Naive thymus-derived CD4-positive, alpha-beta T cell (primary cell): ENCODE results near the gene SORCS2. TPM values are rescaled to one million over a fixed set of nuclear protein-coding genes. Genes with fewer than 3 reads are reported as not detected.

ENCODE experiments used
- ATAC-seq: fragments of 150-1000 bp; cut with Tn5 transposase; 2 replicates; pipeline ENCODE4 v1.10.0; 2021; ENCODE audit warnings: mild to moderate bottlenecking, moderate library complexity
- CTCF ChIA-PET: fragments of 350-600 bp; sonication (Branson Sonifier 250); formaldehyde crosslinking; loops from one replicate; lab custom pipeline; 2021; ENCODE audit warnings: antibody characterized with exemption; lab: Charles Lee
- POLR2A ChIA-PET: fragments of 350-600 bp; sonication (Branson Sonifier 250); formaldehyde crosslinking; loops from one replicate; lab custom pipeline; 2021; ENCODE audit warnings: antibody characterized with exemption, inconsistent platforms; lab: Charles Lee
- DNase-seq, 9 donors: peaks; one replicate each; pipeline versions ENCODE4 v3.0.0 to v3.0.0-alpha.2; 2020 to 2022; ENCODE audit warnings: mixed read lengths in 1 of 9
- H3K27ac ChIP-seq: one replicate; pipeline ENCODE4 v1.7.0; 2013; ENCODE audit warnings: mild to moderate bottlenecking, low read depth, low read length, moderate library complexity
- H3K27me3 ChIP-seq, 2 donors: one replicate each; pipeline ENCODE4 v1.7.0; 2013; ENCODE audit warnings: low read length in 2 of 2, mild to moderate bottlenecking in 2 of 2, moderate library complexity in 2 of 2; ENCODE audit not compliant: control insufficient read depth in 2 of 2, insufficient read depth in 2 of 2
- H3K36me3 ChIP-seq, 3 experiments: 1 replicate in 2 of 3; 2 replicates in 1 of 3; pipeline ENCODE4 v1.7.0; 2013; ENCODE audit warnings: low read length in 3 of 3, mild to moderate bottlenecking in 3 of 3, moderate library complexity in 1 of 3; ENCODE audit not compliant: insufficient read depth in 3 of 3, control insufficient read depth in 2 of 3
- H3K4me1 ChIP-seq, 2 donors: one replicate each; pipeline ENCODE4 v1.7.0; 2013; ENCODE audit warnings: low read length in 2 of 2, mild to moderate bottlenecking in 2 of 2, moderate library complexity in 1 of 2; ENCODE audit not compliant: control insufficient read depth in 2 of 2, insufficient read depth in 2 of 2
- H3K4me3 ChIP-seq: 2 replicates; pipeline ENCODE4 v1.7.0; 2013; ENCODE audit warnings: mild to moderate bottlenecking, low read length
- H3K9me3 ChIP-seq, 3 experiments: 1 replicate in 2 of 3; 2 replicates in 1 of 3; pipeline ENCODE4 v1.7.0; 2013; ENCODE audit warnings: low read length in 3 of 3; ENCODE audit not compliant: control insufficient read depth in 2 of 3
- H3K27ac Mint-ChIP-seq, 9 donors: one replicate each; pipeline ENCODE4 v1.8.0; 2020 to 2022; ENCODE audit warnings: mixed read lengths in 9 of 9, mild to moderate bottlenecking in 8 of 9, moderate library complexity in 5 of 9, inconsistent platforms in 2 of 9
- H3K27me3 Mint-ChIP-seq, 5 donors: one replicate each; pipeline ENCODE4 v1.8.0; 2021 to 2022; ENCODE audit warnings: mixed read lengths in 5 of 5, mild to moderate bottlenecking in 1 of 5
- H3K36me3 Mint-ChIP-seq, 5 donors: one replicate each; pipeline ENCODE4 v1.8.0; 2020 to 2022; ENCODE audit warnings: mixed read lengths in 5 of 5, mild to moderate bottlenecking in 3 of 5, inconsistent platforms in 1 of 5
- H3K4me1 Mint-ChIP-seq, 7 donors: one replicate each; pipeline ENCODE4 v1.8.0; 2020 to 2022; ENCODE audit warnings: mixed read lengths in 7 of 7, mild to moderate bottlenecking in 3 of 7, inconsistent platforms in 1 of 7
- H3K4me3 Mint-ChIP-seq, 10 donors: one replicate each; pipeline ENCODE4 v1.8.0; 2020 to 2022; ENCODE audit warnings: mild to moderate bottlenecking in 10 of 10, mixed read lengths in 10 of 10, moderate library complexity in 6 of 10, inconsistent platforms in 2 of 10
- H3K9me3 Mint-ChIP-seq, 11 donors: one replicate each; pipeline ENCODE4 v1.8.0; 2020 to 2022; ENCODE audit warnings: mixed read lengths in 11 of 11, mild to moderate bottlenecking in 4 of 11, inconsistent platforms in 1 of 11, moderate library complexity in 1 of 11
- intact Hi-C, 2 donors: fragments of 100-400 bp; cut with micrococcal nuclease; formaldehyde crosslinking; loops; one replicate each; pipeline ENCODE4 v1.15.1; 2023
- polyA plus RNA-seq, 2 donors: library from polyadenylated mRNA; unstranded; fragments of 300-500 nt; fragmentation: Illumina TruSeq; gene quantifications; one replicate each; pipeline ENCODE4 v1.2.3, GENCODE V29; 2021
- total RNA-seq, 6 experiments: library from RNA in 5 of 6; stranded (reverse) in 5 of 6; gene quantifications; 1 replicate in 5 of 6; 2 replicates in 1 of 6; pipeline ENCODE4 v1.2.3 and lab custom pipeline; 2021 to 2026

The SORCS2 gene
- total and polyA plus RNA-seq, 7 experiments from 2014 or later, result 0.10 TPM; not detected in 6

- intact Hi-C loops, result no loop called here
- ATAC-seq, result no peak
These were observed 574.5 kb downstream of the SORCS2 start for GRCh38 chr4:7766661-7767345.

GRCh38 chr4:7767526-7767925 lies 575.2 kb downstream of the SORCS2 start:
- no peak overlapping the region for H3K4me3 ChIP-seq
- peaks cover 0 to 29% (median 27%) of the 10 kb centered on the region in 7 donors for H3K4me1 Mint-ChIP-seq
- no peaks in the 10 kb centered on the region for H3K27me3 ChIP-seq
- CTCF ChIA-PET, result interaction anchor here (3.3 kb wide), 1 partner anchor 34 kb away, joined by 17 read pairs; no protein-coding TSS in a partner anchor
- H3K9me3 ChIP-seq, result no peaks in the 10 kb centered on the region
- POLR2A ChIA-PET, result no interaction called here
- no peak for ATAC-seq
- no peaks in the 10 kb centered on the region for H3K9me3 Mint-ChIP-seq
- H3K36me3 ChIP-seq, result peaks cover 0 to 41% (median 0%) of the 10 kb centered on the region in 3 experiments
- H3K27ac Mint-ChIP-seq, result peak overlapping the region in 2 of 9 donors; percentile 25 to 43
- H3K36me3 Mint-ChIP-seq, result peaks cover 0 to 47% (median 12%) of the 10 kb centered on the region in 5 donors
- no peak overlapping the region for H3K27ac ChIP-seq
- intact Hi-C loops, result no loop called here
- peaks cover 8 to 16% of the 10 kb centered on the region in 2 donors for H3K4me1 ChIP-seq
- DNase-seq, result no peak
- no peaks in the 10 kb centered on the region for H3K27me3 Mint-ChIP-seq
- no peak overlapping the region for H3K4me3 Mint-ChIP-seq

More at GRCh38 chr4:7766661-7767345, 574.5 kb downstream of the SORCS2 start:
- ChIA-PET POLR2A (no interaction called here), CTCF (interaction anchor here (3.3 kb wide), 1 partner anchor 35 kb away, joined by 17 read pairs; no protein-coding TSS in a partner anchor)
- H3K36me3 Mint-ChIP-seq, result peaks cover 0 to 45% (median 6%) of the 10 kb centered on the region in 5 donors
- no peak overlapping the region for H3K27ac ChIP-seq
- peaks cover 8 to 16% of the 10 kb centered on the region in 2 donors for H3K4me1 ChIP-seq
- H3K4me3 Mint-ChIP-seq, result no peak overlapping the region
- H3K27me3 ChIP-seq, result no peaks in the 10 kb centered on the region
- peaks cover 2 to 28% (median 23%) of the 10 kb centered on the region in 7 donors for H3K4me1 Mint-ChIP-seq
- DNase-seq, result no peak
- no peak overlapping the region for H3K4me3 ChIP-seq
- no peak overlapping the region for H3K27ac Mint-ChIP-seq
- H3K9me3 ChIP-seq, result no peaks in the 10 kb centered on the region
- H3K36me3 ChIP-seq, result peaks cover 0 to 41% (median 0%) of the 10 kb centered on the region in 3 experiments
- H3K27me3 Mint-ChIP-seq, result no peaks in the 10 kb centered on the region
- H3K9me3 Mint-ChIP-seq, result no peaks in the 10 kb centered on the region

GRCh38 chr4:7767966-7768365 lies 575.6 kb downstream of the SORCS2 start:
- H3K27ac ChIP-seq, result no peak overlapping the region
- intact Hi-C loops, result no loop called here
- no peaks in the 10 kb centered on the region for H3K9me3 ChIP-seq
- H3K4me3 Mint-ChIP-seq, result no peak overlapping the region
- peaks cover 2 to 32% (median 27%) of the 10 kb centered on the region in 7 donors for H3K4me1 Mint-ChIP-seq
- ChIA-PET CTCF (interaction anchor here (3.3 kb wide), 1 partner anchor 34 kb away, joined by 17 read pairs; no protein-coding TSS in a partner anchor), POLR2A (interaction anchor here (0.7 kb wide), 1 partner anchor 109 kb away, joined by 3 read pairs; no protein-coding TSS in a partner anchor)
- H3K27me3 ChIP-seq, result no peaks in the 10 kb centered on the region
- H3K36me3 Mint-ChIP-seq, result peaks cover 0 to 50% (median 12%) of the 10 kb centered on the region in 5 donors
- ATAC-seq (no peak), DNase-seq (no peak)
- peaks cover 0 to 44% (median 0%) of the 10 kb centered on the region in 3 experiments for H3K36me3 ChIP-seq
- peak overlapping the region in 1 of 9 donors; percentile 25 for H3K27ac Mint-ChIP-seq
- H3K27me3 Mint-ChIP-seq, result no peaks in the 10 kb centered on the region
- H3K4me1 ChIP-seq, result peaks cover 8 to 16% of the 10 kb centered on the region in 2 donors
- no peak overlapping the region for H3K4me3 ChIP-seq
- no peaks in the 10 kb centered on the region for H3K9me3 Mint-ChIP-seq

GRCh38 chr4:7768736-7769135 lies 576.4 kb downstream of the SORCS2 start:
- Histone ChIP-seq H3K27me3 (no peaks in the 10 kb centered on the region), H3K9me3 (no peaks in the 10 kb centered on the region), H3K4me1 (peaks cover 8 to 16% of the 10 kb centered on the region in 2 donors), H3K27ac (no peak overlapping the region), H3K4me3 (no peak overlapping the region), H3K36me3 (peaks cover 0 to 50% (median 0%) of the 10 kb centered on the region in 3 experiments)
- ATAC-seq (no peak), DNase-seq (no peak)
- ChIA-PET CTCF (interaction anchor here (0.9 to 3.3 kb wide), 2 partner anchors 9 to 33 kb away, joined by 3 to 17 read pairs; no protein-coding TSS in a partner anchor), POLR2A (no interaction called here)
- intact Hi-C loops, result no loop called here
- H3K4me3 Mint-ChIP-seq, result no peak overlapping the region
- H3K9me3 Mint-ChIP-seq, result no peaks in the 10 kb centered on the region
- peak overlapping the region in 1 of 9 donors; percentile 15 for H3K27ac Mint-ChIP-seq
- no peaks in the 10 kb centered on the region for H3K27me3 Mint-ChIP-seq
- H3K36me3 Mint-ChIP-seq, result peaks cover 2 to 51% (median 12%) of the 10 kb centered on the region in 5 donors
- peaks cover 8 to 37% (median 31%) of the 10 kb centered on the region in 7 donors for H3K4me1 Mint-ChIP-seq

GRCh38 chr4:7769396-7770223 lies 577.3 kb downstream of the SORCS2 start:
- H3K27me3 ChIP-seq, result no peaks in the 10 kb centered on the region
- ATAC-seq, result no peak
- H3K27ac ChIP-seq, result no peak overlapping the region
- intact Hi-C loops, result loop anchor here (1.0 kb wide), 3 partner anchors 10 to 218 kb away; no protein-coding TSS in a partner anchor
- no peak for DNase-seq
- H3K36me3 Mint-ChIP-seq, result peaks cover 2 to 52% (median 12%) of the 10 kb centered on the region in 5 donors
- no peak overlapping the region for H3K4me3 ChIP-seq
- no peaks in the 10 kb centered on the region for H3K9me3 Mint-ChIP-seq
- peak overlapping the region in 7 of 10 donors; percentile 37 to 80 (median 68) for H3K4me3 Mint-ChIP-seq
- peak overlapping the region in 6 of 9 donors; percentile 31 to 79 (median 52) for H3K27ac Mint-ChIP-seq
- peaks cover 0 to 53% (median 3%) of the 10 kb centered on the region in 3 experiments for H3K36me3 ChIP-seq
- peaks cover 8 to 37% (median 31%) of the 10 kb centered on the region in 7 donors for H3K4me1 Mint-ChIP-seq
- ChIA-PET POLR2A (interaction anchor here (1.0 to 1.8 kb wide), 2 partner anchors 10 to 27 kb away, joined by 3 to 15 read pairs; no protein-coding TSS in a partner anchor), CTCF (interaction anchor here (0.7 to 3.3 kb wide), 11 partner anchors 8 to 217 kb away, joined by 3 to 17 read pairs (median 3); no protein-coding TSS in a partner anchor)
- H3K27me3 Mint-ChIP-seq, result no peaks in the 10 kb centered on the region
- H3K4me1 ChIP-seq, result peaks cover 8 to 16% of the 10 kb centered on the region in 2 donors
- H3K9me3 ChIP-seq, result no peaks in the 10 kb centered on the region
